NCI-H1436 treated with DMSO at 0.1 percent for 48 hours (cell line): ENCODE measurements around the gene ZNF319.

Source experiments
- DNase-seq: peaks from one replicate; lab custom pipeline; 2025; lab: John Stamatoyannopoulos, UW

Gene ZNF319

GRCh38 chr16:57977418-57978069 lies 22.9 kb downstream of the ZNF319 start:
- no peak for DNase-seq

- DNase-seq = no peak
Measured at GRCh38 chr16:57976331-57976796, 24.1 kb downstream of the ZNF319 start.

- DNase-seq = no peak
Measured at GRCh38 chr16:57972306-57972705, 28.2 kb downstream of the ZNF319 start.

GRCh38 chr16:57971848-57972247 lies 28.6 kb downstream of the ZNF319 start:
- no peak for DNase-seq

- no peak for DNase-seq
Measured at GRCh38 chr16:57970970-57971369, 29.5 kb downstream of the ZNF319 start, which contains the start of gene CNGB1. Gene CNGB1 (minus strand): TSS chr16:57971128. CDS start chr16:57967286, 3,842 bp downstream.

- no peak for DNase-seq
Measured at GRCh38 chr16:57970319-57970718, 30.2 kb downstream of the ZNF319 start.

GRCh38 chr16:57969451-57970123 lies 30.9 kb downstream of the ZNF319 start:
- no peak for DNase-seq

GRCh38 chr16:57967916-57968315 lies 32.6 kb downstream of the ZNF319 start:
- DNase-seq = no peak

- DNase-seq = no peak
Measured at GRCh38 chr16:57966986-57967385, 33.5 kb downstream of the ZNF319 start.

GRCh38 chr16:57966204-57966771 lies 34.2 kb downstream of the ZNF319 start:
- no peak for DNase-seq

- DNase-seq = no peak
Measured at GRCh38 chr16:57964157-57964700, 36.2 kb downstream of the ZNF319 start.

- no peak for DNase-seq
Measured at GRCh38 chr16:57962756-57963155, 37.7 kb downstream of the ZNF319 start.

- no peak for DNase-seq
Measured at GRCh38 chr16:57962046-57962445, 38.4 kb downstream of the ZNF319 start.

GRCh38 chr16:57961538-57961937 lies 38.9 kb downstream of the ZNF319 start:
- no peak for DNase-seq

GRCh38 chr16:57960826-57961472 lies 39.5 kb downstream of the ZNF319 start:
- DNase-seq = no peak

- DNase-seq = no peak
Measured at GRCh38 chr16:57960310-57960709, 40.2 kb downstream of the ZNF319 start.

- DNase-seq = no peak
Measured at GRCh38 chr16:57959804-57960203, 40.7 kb downstream of the ZNF319 start.

GRCh38 chr16:57959121-57959520 lies 41.4 kb downstream of the ZNF319 start:
- DNase-seq = no peak

- no peak for DNase-seq
Measured at GRCh38 chr16:57958544-57958943, 41.9 kb downstream of the ZNF319 start.

GRCh38 chr16:57957673-57958392 lies 42.6 kb downstream of the ZNF319 start:
- DNase-seq = no peak

GRCh38 chr16:57956924-57957672 lies 43.4 kb downstream of the ZNF319 start:
- no peak for DNase-seq
